HEK293 (cell line): ENCODE measurements around the gene GLUD2.

ENCODE experiments used
- CTCF ChIA-PET: fragments of 350-600 bp; formaldehyde crosslinking; extraction: SDS; loops from one replicate; lab custom pipeline; 2021; ENCODE audit warnings: antibody characterized with exemption; lab: Yijun Ruan, JAX
- POLR2A ChIA-PET: fragments of 300-600 bp; formaldehyde crosslinking; extraction: SDS; loops from one replicate; lab custom pipeline; 2020; ENCODE audit warnings: antibody characterized with exemption, inconsistent platforms; lab: Yijun Ruan, JAX
- H3K27ac ChIP-seq: fragments of 200-500 bp; sonication (Bioruptor generic); 2 replicates; pipeline ENCODE4 v1.5.1; 2014; ENCODE audit warnings: low read depth, low read length, control low read depth, inconsistent platforms; ENCODE audit errors: extremely low read depth
- H3K36me3 ChIP-seq, 2 experiments: fragments of 200-500 bp in 1 of 2; sonication (Bioruptor generic) in 1 of 2; 1 replicate in 1 of 2; 2 replicates in 1 of 2; pipeline ENCODE4 v1.5.1; 2014 to 2017; ENCODE audit warnings: inconsistent platforms in 2 of 2, low read length in 2 of 2; ENCODE audit not compliant: control insufficient read depth in 2 of 2, insufficient read depth in 1 of 2
- H3K4me1 ChIP-seq: fragments of 200-500 bp; sonication (Bioruptor generic); 2 replicates; pipeline ENCODE4 v1.5.1; 2014; ENCODE audit warnings: mild to moderate bottlenecking, low read length, inconsistent platforms; ENCODE audit not compliant: control insufficient read depth, insufficient read depth
- H3K4me3 ChIP-seq: 2 replicates; pipeline ENCODE4 v1.5.1; 2011; ENCODE audit warnings: low read depth, mild to moderate bottlenecking, control low read depth, low read length, moderate library complexity
- H3K9me3 ChIP-seq: fragments of 200-500 bp; sonication (Bioruptor generic); 2 replicates; pipeline ENCODE4 v1.5.1; 2014; ENCODE audit warnings: low read depth, low read length, inconsistent platforms; ENCODE audit not compliant: control insufficient read depth, insufficient read depth
- BCL11A ChIP-seq: fragments of 450-650 bp; formaldehyde crosslinking; IDR thresholded peaks from 2 replicates; pipeline ENCODE4 v1.5.1; 2016; ENCODE audit warnings: low read depth, missing biosample characterization, missing genetic modification characterization
- BCL11B ChIP-seq: fragments of 450-650 bp; formaldehyde crosslinking; IDR thresholded peaks from 2 replicates; pipeline ENCODE4 v1.5.1; 2016; ENCODE audit warnings: low read depth, missing biosample characterization, missing genetic modification characterization
- SALL2 ChIP-seq: fragments of 450-650 bp; formaldehyde crosslinking; IDR thresholded peaks from 2 replicates; pipeline ENCODE4 v1.5.0; 2017; ENCODE audit warnings: missing biosample characterization, mild to moderate bottlenecking, missing genetic modification characterization, borderline replicate concordance
- SETDB1 ChIP-seq: IDR thresholded peaks from one replicate; pipeline ENCODE4 v1.6.1; 2017; ENCODE audit warnings: mild to moderate bottlenecking, low read length, moderate library complexity, mixed read lengths; ENCODE audit not compliant: insufficient read length
- TRIM28 ChIP-seq: IDR thresholded peaks from 2 replicates; pipeline ENCODE4 v1.6.1; 2011; ENCODE audit warnings: low read length, control low read depth, borderline replicate concordance
- WT1 ChIP-seq: fragments of 450-650 bp; formaldehyde crosslinking; IDR thresholded peaks from 2 replicates; pipeline ENCODE4 v1.5.1; 2016; ENCODE audit warnings: missing biosample characterization, missing genetic modification characterization
- ZBTB1 ChIP-seq: fragments of 450-650 bp; formaldehyde crosslinking; IDR thresholded peaks from 2 replicates; pipeline ENCODE4 v1.5.1; 2016; ENCODE audit warnings: missing biosample characterization, missing genetic modification characterization
- ZNF114 ChIP-seq: fragments of 450-650 bp; formaldehyde crosslinking; IDR thresholded peaks from 2 replicates; pipeline ENCODE4 v1.5.0; 2017; ENCODE audit warnings: missing biosample characterization, missing genetic modification characterization
- ZNF19 ChIP-seq: fragments of 450-650 bp; formaldehyde crosslinking; IDR thresholded peaks from 2 replicates; pipeline ENCODE4; 2016; ENCODE audit warnings: missing biosample characterization, missing genetic modification characterization, low read depth
- ZNF629 ChIP-seq: fragments of 450-650 bp; formaldehyde crosslinking; IDR thresholded peaks from 2 replicates; pipeline ENCODE4 v1.5.1; 2017; ENCODE audit warnings: missing biosample characterization, missing genetic modification characterization

GLUD2 gene

GRCh38 chrX:121084903-121085611, 37.6 kb downstream of the GLUD2 start (continued):
- TF ChIP-seq BCL11A (tag by site-specific recombination), result no peak
- no peak for TF ChIP-seq WT1 (tag by site-specific recombination)
- no peak for TF ChIP-seq ZNF629 (tag by site-specific recombination)
- TF ChIP-seq ZNF19, result no peak
- TF ChIP-seq SALL2 (tag by site-specific recombination), result no peak

GRCh38 chrX:121085612-121086010, 38.2 kb downstream of the GLUD2 start:
- no peak for TF ChIP-seq ZBTB1
- TF ChIP-seq TRIM28, result peak; percentile 72; the same call in 1 of the 2 replicates
- peak; percentile 68 for TF ChIP-seq SETDB1
- H3K4me3 ChIP-seq, result no peak overlapping the region
- no peaks in the 10 kb centered on the region for H3K4me1 ChIP-seq
- CTCF ChIA-PET, result interaction anchor here (0.9 kb wide), 1 partner anchor 38 kb away, joined by 3 read pairs; the partner anchor contains the start of gene GLUD2
- POLR2A ChIA-PET, result no interaction called here
- H3K27ac ChIP-seq, result no peak overlapping the region
- H3K9me3 ChIP-seq, result no peaks in the 10 kb centered on the region
- H3K36me3 ChIP-seq, result no peaks in the 10 kb centered on the region

GRCh38 chrX:121093011-121093410, 45.6 kb downstream of the GLUD2 start:
- TF ChIP-seq ZNF114 (no peak), BCL11B (no peak), SETDB1 (no peak)
- CTCF ChIA-PET, result no interaction called here
- POLR2A ChIA-PET, result no interaction called here

More at GRCh38 chrX:121093011-121093410, 45.6 kb downstream of the GLUD2 start:
- no peak overlapping the region for H3K27ac ChIP-seq
- no peaks in the 10 kb centered on the region for H3K36me3 ChIP-seq
- no peaks in the 10 kb centered on the region for H3K4me1 ChIP-seq
- H3K4me3 ChIP-seq, result no peak overlapping the region
- H3K9me3 ChIP-seq, result no peaks in the 10 kb centered on the region
